ENCODE measurements around the gene IFNA1. TPM values are rescaled to one million over a fixed set of nuclear protein-coding genes. Genes with fewer than 3 reads are reported as not detected.

Gene IFNA1
- total RNA-seq, 1 experiment from 2014 or later, result not detected

DNA sequence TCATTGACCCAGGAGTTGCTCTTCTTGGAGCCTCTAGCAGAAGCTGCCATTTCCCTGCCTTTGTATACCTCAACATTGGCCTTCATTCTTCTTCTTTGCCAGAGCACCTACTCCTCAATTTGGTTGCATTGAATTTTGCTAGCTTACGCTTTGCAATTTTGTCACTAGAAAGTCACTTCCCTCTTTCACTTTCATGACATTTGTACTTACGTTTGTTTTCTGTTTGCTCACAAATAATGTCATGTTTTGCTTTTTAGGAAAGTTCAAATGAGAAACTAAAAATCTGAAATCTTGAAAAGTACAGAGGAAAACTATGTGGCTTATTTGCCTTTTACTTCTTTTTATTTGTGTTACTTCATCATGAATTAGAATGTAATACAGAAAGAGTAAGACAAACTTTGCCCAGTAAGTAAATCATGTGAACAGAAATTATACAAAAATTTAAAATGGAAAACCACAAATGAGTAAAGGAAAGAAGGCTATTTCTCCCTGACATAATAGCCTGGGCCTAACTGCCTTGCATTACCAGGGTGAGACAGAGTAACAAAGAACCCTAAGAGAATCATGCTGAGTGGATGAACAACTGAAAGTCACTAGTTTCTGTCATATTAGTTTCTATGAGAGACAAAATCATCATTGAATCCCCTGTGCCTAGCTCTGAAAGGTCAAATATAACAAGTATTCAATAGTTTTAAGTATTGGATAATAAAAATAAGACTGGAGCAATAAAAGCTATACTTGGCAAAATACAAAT, 7.4 kb upstream of the IFNA1 start:
- no peaks in the 10 kb centered on the region for H3K36me3 Mint-ChIP-seq (ENCODE audit: insufficient read depth in 1 of 3, low read depth in 3 of 3)
- Histone ChIP-seq H3K27me3 (ENCODE audit: insufficient read depth, low read length) (no peaks in the 10 kb centered on the region), H2BK5ac (ENCODE audit: insufficient read length, low read length) (no peak overlapping the region), H3K79me2 (ENCODE audit: insufficient read depth, low read length) (no peaks in the 10 kb centered on the region), H2AFZ (ENCODE audit: low read length) (no peak overlapping the region), H4K5ac (ENCODE audit: insufficient read length, low read depth, low read length) (no peak overlapping the region), H2BK15ac (ENCODE audit: low read depth, low read length) (no peak overlapping the region), H2BK20ac (ENCODE audit: low read depth, low read length, poor library complexity, severe bottlenecking) (no peak overlapping the region), H3T11ph (ENCODE audit: low read length) (no peak overlapping the region), H3K79me1 (ENCODE audit: insufficient read depth, low read depth, low read length, poor library complexity, severe bottlenecking) (no peaks in the 10 kb centered on the region), H3K4ac (ENCODE audit: low read depth, low read length) (no peak overlapping the region), H2BK120ac (ENCODE audit: low read depth, low read length, poor library complexity, severe bottlenecking) (no peak overlapping the region), H3K23ac (ENCODE audit: insufficient read length, low read depth, low read length) (no peak overlapping the region), H3K56ac (ENCODE audit: insufficient read length, low read depth, low read length) (no peak overlapping the region), H2BK12ac (ENCODE audit: insufficient read length, low read depth, low read length) (no peak overlapping the region), H4K20me1 (ENCODE audit: control insufficient read depth, insufficient read depth, insufficient read length) (no peaks in the 10 kb centered on the region), H3K18ac (ENCODE audit: insufficient read length, low read depth, low read length) (no peak overlapping the region), H3K9me3 (ENCODE audit: control insufficient read depth, low read depth, low read length) (no peaks in the 10 kb centered on the region), H3K4me2 (ENCODE audit: insufficient read depth, insufficient read length, low read length) (no peak overlapping the region), H4K91ac (ENCODE audit: insufficient read length, low read depth, low read length) (no peak overlapping the region), H3K27ac (ENCODE audit: insufficient read length, low read depth, low read length) (no peak overlapping the region), H3K14ac (ENCODE audit: insufficient read depth, low read length) (no peak overlapping the region), H3K4me1 (ENCODE audit: insufficient read depth, low read length) (peaks cover 3% of the 10 kb centered on the region; the same call in 1 of the 2 replicates), H4K8ac (replicated peaks; ENCODE audit: insufficient read length, low read depth, low read length) (no peak overlapping the region), H2AK5ac (ENCODE audit: insufficient read length, low read length) (no peak overlapping the region), H3K23me2 (ENCODE audit: insufficient read length, low read depth, low read length, poor library complexity, severe bottlenecking) (no peaks in the 10 kb centered on the region), H3K9ac (ENCODE audit: extremely low read depth, insufficient read length, low read length) (no peak overlapping the region)
- H3K9me3 Mint-ChIP-seq, result no peaks in the 10 kb centered on the region; a peak in 1 of 5 replicates
- no CpG with 5 or more reads among the region's 2 CpGs for WGBS (ENCODE audit: extremely low coverage, insufficient read length, low lambda C conversion rate)
- H3K27me3 Mint-ChIP-seq (ENCODE audit: low read depth), result no peaks in the 10 kb centered on the region
- TF ChIP-seq, protein P1, sequence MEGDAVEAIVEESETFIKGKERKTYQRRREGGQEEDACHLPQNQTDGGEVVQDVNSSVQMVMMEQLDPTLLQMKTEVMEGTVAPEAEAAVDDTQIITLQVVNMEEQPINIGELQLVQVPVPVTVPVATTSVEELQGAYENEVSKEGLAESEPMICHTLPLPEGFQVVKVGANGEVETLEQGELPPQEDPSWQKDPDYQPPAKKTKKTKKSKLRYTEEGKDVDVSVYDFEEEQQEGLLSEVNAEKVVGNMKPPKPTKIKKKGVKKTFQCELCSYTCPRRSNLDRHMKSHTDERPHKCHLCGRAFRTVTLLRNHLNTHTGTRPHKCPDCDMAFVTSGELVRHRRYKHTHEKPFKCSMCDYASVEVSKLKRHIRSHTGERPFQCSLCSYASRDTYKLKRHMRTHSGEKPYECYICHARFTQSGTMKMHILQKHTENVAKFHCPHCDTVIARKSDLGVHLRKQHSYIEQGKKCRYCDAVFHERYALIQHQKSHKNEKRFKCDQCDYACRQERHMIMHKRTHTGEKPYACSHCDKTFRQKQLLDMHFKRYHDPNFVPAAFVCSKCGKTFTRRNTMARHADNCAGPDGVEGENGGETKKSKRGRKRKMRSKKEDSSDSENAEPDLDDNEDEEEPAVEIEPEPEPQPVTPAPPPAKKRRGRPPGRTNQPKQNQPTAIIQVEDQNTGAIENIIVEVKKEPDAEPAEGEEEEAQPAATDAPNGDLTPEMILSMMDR (conservative IDR thresholded peaks at IDR 0.05), result no peak
- H3K27ac Mint-ChIP-seq, result no peak overlapping the region
- peaks cover 20 to 23% of the 10 kb centered on the region in 2 experiments for H3K4me1 Mint-ChIP-seq
- no peak for DNase-seq
- H3K4me3 Mint-ChIP-seq, result no peak overlapping the region
